Tibial nerve (tissue), 4 donors: ENCODE results near the gene TPGS1. TPM values are rescaled to one million over a fixed set of nuclear protein-coding genes. Genes with fewer than 3 reads are reported as not detected.

ENCODE experiments used
- DNase-seq, 2 donors: peaks; one replicate each; pipeline ENCODE4 v3.0.0-alpha.2; 2019; ENCODE audit warnings: low spot score in 2 of 2
- H3K27ac ChIP-seq, 4 donors: fragments of 200-600 bp; sonication (generic) in 3 of 4; one replicate each; pipeline ENCODE4 v1.5.1; 2017 to 2019; ENCODE audit warnings: mild to moderate bottlenecking in 1 of 4
- H3K27me3 ChIP-seq, 2 donors: fragments of 200-600 bp; sonication (generic) in 1 of 2; one replicate each; pipeline versions ENCODE4 v1.5.1 to v1.6.0; 2017 to 2019
- H3K36me3 ChIP-seq, 3 donors: fragments of 200-600 bp; sonication (generic); one replicate each; pipeline ENCODE4 v1.5.1; 2018 to 2019
- H3K4me1 ChIP-seq, 4 donors: fragments of 200-600 bp; sonication (generic) in 3 of 4; one replicate each; pipeline ENCODE4 v1.5.1; 2017 to 2019
- H3K4me3 ChIP-seq, 4 donors: fragments of 200-600 bp; sonication (generic) in 3 of 4; one replicate each; pipeline ENCODE4 v1.5.1; 2017 to 2019; ENCODE audit warnings: mild to moderate bottlenecking in 1 of 4, moderate library complexity in 1 of 4
- H3K9me3 ChIP-seq, 4 donors: fragments of 200-600 bp; sonication (generic) in 3 of 4; one replicate each; pipeline ENCODE4 v1.5.1; 2017 to 2019
- CTCF ChIP-seq, 5 experiments: fragments of 200-600 bp in 3 of 5; fragments of 450-650 bp in 2 of 5; sonication (generic) in 3 of 5; IDR thresholded peaks; one replicate each; pipeline ENCODE4 v1.5.1; 2016 to 2019; ENCODE audit warnings: antibody characterized with exemption in 5 of 5, mild to moderate bottlenecking in 3 of 5, moderate library complexity in 2 of 5
- EP300 ChIP-seq, 2 donors: sonication (generic); formaldehyde crosslinking; IDR thresholded peaks; one replicate each; pipeline ENCODE4 v1.6.1; 2017; ENCODE audit warnings: antibody characterized with exemption in 2 of 2, mild to moderate bottlenecking in 1 of 2
- POLR2A ChIP-seq, 2 donors: fragments of 450-650 bp; IDR thresholded peaks; one replicate each; pipeline ENCODE4 v1.6.1; 2017; ENCODE audit warnings: antibody characterized with exemption in 2 of 2, mild to moderate bottlenecking in 2 of 2, moderate library complexity in 2 of 2
- WGBS, 2 donors: methylation state at CpG; one replicate each; pipeline ENCODE4 v1.1.5; 2018; 5-methylcytosine and 5-hydroxymethylcytosine counted together
- total RNA-seq, 4 donors: library from RNA; depleted of rRNA; stranded (reverse); fragments of >200 nt; gene quantifications; one replicate each; pipeline ENCODE4 v1.1.0, GENCODE V29; 2016

TPGS1 gene
- total RNA-seq, 4 donors from 2014 or later, result 108 to 131 (median 115) TPM

- H3K9me3 ChIP-seq, result peaks cover 0 to 11% (median 0%) of the 10 kb centered on the region in 4 donors
- H3K4me3 ChIP-seq, result no peak overlapping the region
- H3K27ac ChIP-seq, result no peak overlapping the region
- TF ChIP-seq EP300 (IDR thresholded peaks at IDR 0.05) (no peak), POLR2A (IDR thresholded peaks at IDR 0.05) (no peak), CTCF (IDR thresholded peaks at IDR 0.05) (no peak)
- no peaks in the 10 kb centered on the region for H3K36me3 ChIP-seq
- WGBS, 2 donors, result 67 to 72% methylated on average over 15 of the region's 15 CpGs
- no peak for DNase-seq
- H3K4me1 ChIP-seq, result peaks cover 0 to 29% (median 10%) of the 10 kb centered on the region in 4 donors
- H3K27me3 ChIP-seq, result peaks cover 0 to 9% of the 10 kb centered on the region in 2 donors
These were observed 22.8 kb upstream of the TPGS1 start for GRCh38 chr19:484494-484893.

- peaks cover 0 to 9% of the 10 kb centered on the region in 2 donors for H3K27me3 ChIP-seq
- no peak overlapping the region for H3K4me3 ChIP-seq
- peaks cover 0 to 31% (median 10%) of the 10 kb centered on the region in 4 donors for H3K4me1 ChIP-seq
- 75 to 81% methylated on average over 20 to 22 of the region's 22 CpGs for WGBS, 2 donors
- peak overlapping the region in 2 of 4 donors; percentile 69 to 73 for H3K27ac ChIP-seq
- peaks cover 0 to 11% (median 0%) of the 10 kb centered on the region in 4 donors for H3K9me3 ChIP-seq
- H3K36me3 ChIP-seq, result no peaks in the 10 kb centered on the region
- TF ChIP-seq POLR2A (IDR thresholded peaks at IDR 0.05) (no peak), EP300 (IDR thresholded peaks at IDR 0.05) (no peak), CTCF (IDR thresholded peaks at IDR 0.05) (no peak)
- no peak for DNase-seq
These were observed 22.2 kb upstream of the TPGS1 start for GRCh38 chr19:485077-485476.

- Histone ChIP-seq H3K4me3 (no peak overlapping the region), H3K9me3 (peaks cover 0 to 7% (median 0%) of the 10 kb centered on the region in 4 donors), H3K27me3 (peaks cover 0 to 9% of the 10 kb centered on the region in 2 donors), H3K4me1 (peaks cover 0 to 34% (median 10%) of the 10 kb centered on the region in 4 donors), H3K27ac (peak overlapping the region in 2 of 4 donors; percentile 69 to 91), H3K36me3 (no peaks in the 10 kb centered on the region)
- 9 to 17% methylated on average over 13 to 16 of the region's 23 CpGs for WGBS, 2 donors
- TF ChIP-seq EP300 (IDR thresholded peaks at IDR 0.05) (peak in 1 of 2 donors; percentile 73), POLR2A (IDR thresholded peaks at IDR 0.05) (peak in 1 of 2 donors; percentile 22), CTCF (IDR thresholded peaks at IDR 0.05) (no peak)
- DNase-seq, result peak; percentile 29 to 53
These were observed 21.6 kb upstream of the TPGS1 start for GRCh38 chr19:485583-486236.

GRCh38 chr19:488505-489417, 18.5 kb upstream of the TPGS1 start:
- TF ChIP-seq CTCF (IDR thresholded peaks at IDR 0.05) (peak in 2 of 5 experiments; percentile 65 to 69), POLR2A (IDR thresholded peaks at IDR 0.05) (peak; percentile 71 to 76), EP300 (IDR thresholded peaks at IDR 0.05) (peak in 1 of 2 donors; percentile 83)
- H3K9me3 ChIP-seq, result no peaks in the 10 kb centered on the region
- peaks cover 0 to 34% (median 10%) of the 10 kb centered on the region in 4 donors for H3K4me1 ChIP-seq
- peaks cover 0 to 11% of the 10 kb centered on the region in 2 donors for H3K27me3 ChIP-seq
- peak overlapping the region; percentile 71 to 93 (median 82) for H3K4me3 ChIP-seq
- DNase-seq, result peak; percentile 87 to 96
- H3K27ac ChIP-seq, result peak overlapping the region; percentile 79 to 97 (median 96)
- no peaks in the 10 kb centered on the region for H3K36me3 ChIP-seq
- 1% methylated on average over 21 to 47 of the region's 114 CpGs for WGBS, 2 donors
